ENCODE measurements around the gene AGA. TPM values are rescaled to one million over a fixed set of nuclear protein-coding genes. Genes with fewer than 3 reads are reported as not detected.

AGA gene
- total and polyA plus RNA-seq, 2 of the 13 experiments (the other 11 are each of a cell fraction or from before 2014, with no cell fraction given), result 21.9 to 22.3 TPM

GRCh38 chr4:177391953-177392352 lies 50.3 kb downstream of the AGA start (continued):
- TF ChIP-seq TRAFD1 (CRISPR knock-in tag; IDR thresholded peaks at IDR 0.05; ENCODE audit: borderline replicate concordance) (no peak), ZNF407 (CRISPR knock-in tag; IDR thresholded peaks at IDR 0.05; ENCODE audit: not compliant biosample characterization) (no peak), MYNN (CRISPR knock-in tag; IDR thresholded peaks at IDR 0.05; ENCODE audit: low read depth) (no peak), ZNF142 (CRISPR knock-in tag; IDR thresholded peaks at IDR 0.05) (no peak), ZBTB4 (CRISPR knock-in tag; IDR thresholded peaks at IDR 0.05; ENCODE audit: borderline replicate concordance) (no peak)

Measured in HepG2 (cell line).